Activated T-helper 17 cell treated with anti-CD3 and anti-CD28 coated beads, Interleukin-2, amount 50 U/mL, for 72 hours (primary cell): ENCODE results near the gene RABL3. TPM values are rescaled to one million over a fixed set of nuclear protein-coding genes. Genes with fewer than 3 reads are reported as not detected.
A peak's percentile ranks its signal among the peaks of the same experiment; 100 is the strongest.
"Not testable (repeated sequence)": the region's sequence is repeated elsewhere in the genome, so short reads cannot be mapped to it uniquely, and the experiment has no call there.

Source experiments
- ATAC-seq: fragments of 150-1000 bp; cut with Tn5 transposase; replicated peaks from 2 replicates; pipeline ENCODE4 v1.10.0; 2021; ENCODE audit warnings: mild to moderate bottlenecking, moderate library complexity
- H3K27ac Mint-ChIP-seq: one replicate; pipeline ENCODE4 v1.8.0; 2022; ENCODE audit warnings: mixed read lengths
- H3K27me3 Mint-ChIP-seq: one replicate; pipeline ENCODE4 v1.8.0; 2022; ENCODE audit warnings: mixed read lengths
- H3K36me3 Mint-ChIP-seq: one replicate; pipeline ENCODE4 v1.8.0; 2022; ENCODE audit warnings: low read depth, mild to moderate bottlenecking, mixed read lengths
- H3K4me1 Mint-ChIP-seq: one replicate; pipeline ENCODE4 v1.8.0; 2022; ENCODE audit warnings: mixed read lengths
- H3K4me3 Mint-ChIP-seq: one replicate; pipeline ENCODE4 v1.8.0; 2022; ENCODE audit warnings: mild to moderate bottlenecking, mixed read lengths
- H3K9me3 Mint-ChIP-seq: one replicate; pipeline ENCODE4 v1.8.0; 2022; ENCODE audit warnings: mixed read lengths
- total RNA-seq, 2 donors: library from RNA; stranded (reverse); gene quantifications; one replicate each; pipeline ENCODE4 v1.2.3, GENCODE V29; 2022

RABL3 gene
- total RNA-seq, 2 donors from 2014 or later, result 36.8 to 46.0 TPM

- Mint-ChIP-seq H3K4me3 (no peak overlapping the region), H3K9me3 (no peaks in the 10 kb centered on the region), H3K27ac (no peak overlapping the region), H3K27me3 (no peaks in the 10 kb centered on the region), H3K4me1 (peaks cover 47% of the 10 kb centered on the region), H3K36me3 (peaks cover 9% of the 10 kb centered on the region)
- ATAC-seq, result no peak
Observed at GRCh38 chr3:120763601-120764000, 21.3 kb upstream of the RABL3 start.

GRCh38 chr3:120762615-120763014 is 20.3 kb upstream of the RABL3 start:
- ATAC-seq, result no peak
- no peak overlapping the region for H3K27ac Mint-ChIP-seq
- peaks cover 13% of the 10 kb centered on the region for H3K36me3 Mint-ChIP-seq
- no peaks in the 10 kb centered on the region for H3K27me3 Mint-ChIP-seq
- no peaks in the 10 kb centered on the region for H3K9me3 Mint-ChIP-seq
- H3K4me1 Mint-ChIP-seq, result peaks cover 40% of the 10 kb centered on the region
- H3K4me3 Mint-ChIP-seq, result no peak overlapping the region

GRCh38 chr3:120758551-120758950 is 16.2 kb upstream of the RABL3 start:
- ATAC-seq, H3K27me3 Mint-ChIP-seq, H3K4me3 Mint-ChIP-seq, H3K27ac Mint-ChIP-seq, H3K9me3 Mint-ChIP-seq: not testable (repeated sequence)
- Mint-ChIP-seq H3K36me3 (peaks cover 52% of the 10 kb centered on the region), H3K4me1 (peaks cover 26% of the 10 kb centered on the region)

- Mint-ChIP-seq H3K9me3 (no peaks in the 10 kb centered on the region), H3K4me3 (no peak overlapping the region), H3K27ac (no peak overlapping the region), H3K36me3 (peaks cover 76% of the 10 kb centered on the region), H3K4me1 (peaks cover 27% of the 10 kb centered on the region), H3K27me3 (no peaks in the 10 kb centered on the region)
- no peak for ATAC-seq
Observed at GRCh38 chr3:120756061-120756460, 13.7 kb upstream of the RABL3 start.

GRCh38 chr3:120753810-120754209 is 11.5 kb upstream of the RABL3 start:
- Mint-ChIP-seq H3K9me3 (no peaks in the 10 kb centered on the region), H3K4me3 (no peak overlapping the region), H3K4me1 (peaks cover 18% of the 10 kb centered on the region), H3K36me3 (peaks cover 79% of the 10 kb centered on the region), H3K27me3 (no peaks in the 10 kb centered on the region), H3K27ac (no peak overlapping the region)
- ATAC-seq, result no peak

- Mint-ChIP-seq H3K9me3 (no peaks in the 10 kb centered on the region), H3K27ac (no peak overlapping the region), H3K27me3 (no peaks in the 10 kb centered on the region), H3K4me1 (peaks cover 18% of the 10 kb centered on the region), H3K36me3 (peaks cover 74% of the 10 kb centered on the region), H3K4me3 (no peak overlapping the region)
- no peak for ATAC-seq
Observed at GRCh38 chr3:120752865-120753264, 10.5 kb upstream of the RABL3 start.

GRCh38 chr3:120752230-120752629 is 9.9 kb upstream of the RABL3 start:
- Mint-ChIP-seq H3K4me3 (no peak overlapping the region), H3K4me1 (peaks cover 18% of the 10 kb centered on the region), H3K27ac (no peak overlapping the region), H3K36me3 (peaks cover 70% of the 10 kb centered on the region), H3K9me3 (no peaks in the 10 kb centered on the region), H3K27me3 (no peaks in the 10 kb centered on the region)
- no peak for ATAC-seq

GRCh38 chr3:120749843-120750242 is 7.5 kb upstream of the RABL3 start:
- Mint-ChIP-seq H3K27ac (no peak overlapping the region), H3K4me1 (peaks cover 18% of the 10 kb centered on the region), H3K9me3 (no peaks in the 10 kb centered on the region), H3K27me3 (no peaks in the 10 kb centered on the region), H3K4me3 (no peak overlapping the region), H3K36me3 (peaks cover 48% of the 10 kb centered on the region)
- ATAC-seq, result no peak

GRCh38 chr3:120745466-120745865 is 3.1 kb upstream of the RABL3 start:
- ATAC-seq, result no peak
- no peaks in the 10 kb centered on the region for H3K27me3 Mint-ChIP-seq
- no peak overlapping the region for H3K4me3 Mint-ChIP-seq
- H3K27ac Mint-ChIP-seq, result no peak overlapping the region
- H3K4me1 Mint-ChIP-seq, result peaks cover 14% of the 10 kb centered on the region
- no peaks in the 10 kb centered on the region for H3K9me3 Mint-ChIP-seq
- peaks cover 10% of the 10 kb centered on the region for H3K36me3 Mint-ChIP-seq

- Mint-ChIP-seq H3K4me1 (peaks cover 14% of the 10 kb centered on the region), H3K9me3 (no peaks in the 10 kb centered on the region), H3K27me3 (no peaks in the 10 kb centered on the region), H3K4me3 (peak overlapping the region; percentile 94), H3K27ac (peak overlapping the region; percentile 91), H3K36me3 (peaks cover 6% of the 10 kb centered on the region)
- no peak for ATAC-seq
Observed at GRCh38 chr3:120743556-120744195, 1.4 kb upstream of the RABL3 start.

- Mint-ChIP-seq H3K4me1 (peaks cover 14% of the 10 kb centered on the region), H3K9me3 (no peaks in the 10 kb centered on the region), H3K27ac (peak overlapping the region; percentile 91), H3K36me3 (peaks cover 6% of the 10 kb centered on the region), H3K4me3 (peak overlapping the region; percentile 94), H3K27me3 (no peaks in the 10 kb centered on the region)
- ATAC-seq, result peak; percentile 7
Observed at GRCh38 chr3:120742849-120743365, 591 bp upstream of the RABL3 start.

GRCh38 chr3:120741837-120742197 is 499 bp downstream of the RABL3 start:
- Mint-ChIP-seq H3K36me3 (peaks cover 17% of the 10 kb centered on the region), H3K9me3 (peaks cover 5% of the 10 kb centered on the region), H3K4me1 (peaks cover 19% of the 10 kb centered on the region), H3K27me3 (no peaks in the 10 kb centered on the region), H3K4me3 (peak overlapping the region; percentile 94), H3K27ac (peak overlapping the region; percentile 91)
- peak; percentile 15 for ATAC-seq

GRCh38 chr3:120741320-120741719 is 996 bp downstream of the RABL3 start:
- no peaks in the 10 kb centered on the region for H3K27me3 Mint-ChIP-seq
- peaks cover 19% of the 10 kb centered on the region for H3K4me1 Mint-ChIP-seq
- no peak for ATAC-seq
- H3K9me3 Mint-ChIP-seq, result peaks cover 6% of the 10 kb centered on the region
- peak overlapping the region; percentile 94 for H3K4me3 Mint-ChIP-seq
- peak overlapping the region; percentile 91 for H3K27ac Mint-ChIP-seq
- peaks cover 17% of the 10 kb centered on the region for H3K36me3 Mint-ChIP-seq

- H3K4me3 Mint-ChIP-seq, H3K9me3 Mint-ChIP-seq, ATAC-seq, H3K27ac Mint-ChIP-seq, H3K27me3 Mint-ChIP-seq: not testable (repeated sequence)
- peaks cover 11% of the 10 kb centered on the region for H3K4me1 Mint-ChIP-seq
- H3K36me3 Mint-ChIP-seq, result peaks cover 17% of the 10 kb centered on the region
Observed at GRCh38 chr3:120738006-120738405, 4.3 kb downstream of the RABL3 start.

GRCh38 chr3:120730576-120731542 is 11.5 kb downstream of the RABL3 start:
- Mint-ChIP-seq H3K9me3 (peaks cover 3% of the 10 kb centered on the region), H3K4me3 (no peak overlapping the region), H3K36me3 (peaks cover 39% of the 10 kb centered on the region), H3K27ac (no peak overlapping the region), H3K27me3 (no peaks in the 10 kb centered on the region), H3K4me1 (no peaks in the 10 kb centered on the region)
- ATAC-seq, result no peak
